NB4 (cell line): ENCODE results near the gene NOC2L.

Source experiments
- POLR2A ChIP-seq: IDR thresholded peaks from 2 replicates; pipeline ENCODE4 v1.6.1; 2011; ENCODE audit warnings: mild to moderate bottlenecking; ENCODE audit not compliant: insufficient read length; ENCODE audit errors: extremely low read depth
- TF ChIP-seq, protein P1 (sequence below): IDR thresholded peaks from one replicate; pipeline ENCODE4 v1.5.1; 2012; ENCODE audit warnings: low read depth, low read length

DNA sequence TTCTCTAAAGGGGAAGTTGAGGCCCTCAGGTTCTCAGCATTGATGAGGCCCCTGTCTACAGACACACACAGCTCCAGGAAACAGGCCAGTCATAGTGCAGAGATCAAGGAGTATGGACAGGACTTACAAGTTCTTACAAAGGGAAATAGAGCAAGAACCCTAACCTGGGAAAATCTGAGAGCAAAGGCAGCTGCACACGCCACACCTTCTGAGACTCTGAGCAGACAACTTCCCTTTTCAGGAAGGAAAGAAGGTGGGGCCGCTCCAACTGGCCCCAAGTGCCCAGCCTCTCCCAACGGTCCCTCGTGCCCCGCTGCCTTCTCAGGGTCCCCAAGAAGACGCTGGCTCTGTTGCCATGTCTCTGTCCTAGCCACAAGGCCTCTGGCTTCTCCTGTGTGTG is 3.6 kb downstream of the NOC2L start:
- TF ChIP-seq POLR2A, result no peak
- TF ChIP-seq, protein P1, sequence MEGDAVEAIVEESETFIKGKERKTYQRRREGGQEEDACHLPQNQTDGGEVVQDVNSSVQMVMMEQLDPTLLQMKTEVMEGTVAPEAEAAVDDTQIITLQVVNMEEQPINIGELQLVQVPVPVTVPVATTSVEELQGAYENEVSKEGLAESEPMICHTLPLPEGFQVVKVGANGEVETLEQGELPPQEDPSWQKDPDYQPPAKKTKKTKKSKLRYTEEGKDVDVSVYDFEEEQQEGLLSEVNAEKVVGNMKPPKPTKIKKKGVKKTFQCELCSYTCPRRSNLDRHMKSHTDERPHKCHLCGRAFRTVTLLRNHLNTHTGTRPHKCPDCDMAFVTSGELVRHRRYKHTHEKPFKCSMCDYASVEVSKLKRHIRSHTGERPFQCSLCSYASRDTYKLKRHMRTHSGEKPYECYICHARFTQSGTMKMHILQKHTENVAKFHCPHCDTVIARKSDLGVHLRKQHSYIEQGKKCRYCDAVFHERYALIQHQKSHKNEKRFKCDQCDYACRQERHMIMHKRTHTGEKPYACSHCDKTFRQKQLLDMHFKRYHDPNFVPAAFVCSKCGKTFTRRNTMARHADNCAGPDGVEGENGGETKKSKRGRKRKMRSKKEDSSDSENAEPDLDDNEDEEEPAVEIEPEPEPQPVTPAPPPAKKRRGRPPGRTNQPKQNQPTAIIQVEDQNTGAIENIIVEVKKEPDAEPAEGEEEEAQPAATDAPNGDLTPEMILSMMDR, result no peak
